H9 (cell line): Measurements from ENCODE around the gene WDR7. TPM values are rescaled to one million over a fixed set of nuclear protein-coding genes. Genes with fewer than 3 reads are reported as not detected.

ENCODE experiments used
- DNase-seq: peaks from one replicate; pipeline ENCODE4 v3.0.0-alpha.2; 2017
- H2AFZ ChIP-seq: one replicate; pipeline ENCODE4 v1.6.1; 2013; ENCODE audit warnings: mild to moderate bottlenecking, low read length, control low read depth, moderate library complexity
- H2AK5ac ChIP-seq: 2 replicates; pipeline ENCODE4 v1.6.1; 2013; ENCODE audit warnings: low read length, control low read depth, mixed read lengths; ENCODE audit not compliant: insufficient read length
- H2BK120ac ChIP-seq: one replicate; pipeline ENCODE4 v1.6.1; 2013; ENCODE audit warnings: low read depth, mild to moderate bottlenecking, low read length, control low read depth, inconsistent platforms; ENCODE audit not compliant: poor library complexity, severe bottlenecking
- H2BK12ac ChIP-seq: 2 replicates; pipeline ENCODE4 v1.6.1; 2013; ENCODE audit warnings: low read length, control low read depth, mixed read lengths, low read depth; ENCODE audit not compliant: insufficient read length
- H2BK15ac ChIP-seq: 2 replicates; pipeline ENCODE4 v1.6.1; 2013; ENCODE audit warnings: low read depth, low read length, control low read depth
- H2BK20ac ChIP-seq: one replicate; pipeline ENCODE4 v1.6.1; 2013; ENCODE audit warnings: low read depth, mild to moderate bottlenecking, low read length, control low read depth, inconsistent platforms; ENCODE audit not compliant: poor library complexity, severe bottlenecking
- H2BK5ac ChIP-seq: 2 replicates; pipeline ENCODE4 v1.6.1; 2013; ENCODE audit warnings: low read length, control low read depth, mixed read lengths; ENCODE audit not compliant: insufficient read length
- H3K14ac ChIP-seq: 2 replicates; pipeline ENCODE4 v1.6.1; 2013; ENCODE audit warnings: low read length, control low read depth; ENCODE audit not compliant: insufficient read depth
- H3K18ac ChIP-seq: 2 replicates; pipeline ENCODE4 v1.6.1; 2013; ENCODE audit warnings: low read depth, mild to moderate bottlenecking, mixed read lengths, low read length, control low read depth; ENCODE audit not compliant: insufficient read length
- H3K23ac ChIP-seq: 2 replicates; pipeline ENCODE4 v1.6.1; 2013; ENCODE audit warnings: low read length, control low read depth, mixed read lengths, low read depth; ENCODE audit not compliant: insufficient read length
- H3K23me2 ChIP-seq: 2 replicates; pipeline ENCODE4 v1.6.1; 2013; ENCODE audit warnings: low read depth, mild to moderate bottlenecking, mixed read lengths, low read length, control low read depth; ENCODE audit not compliant: insufficient read length, poor library complexity, severe bottlenecking
- H3K27ac ChIP-seq: 2 replicates; pipeline ENCODE4 v1.5.1; 2013; ENCODE audit warnings: low read length, control low read depth, mixed read lengths, low read depth; ENCODE audit not compliant: insufficient read length
- H3K27me3 ChIP-seq: 2 replicates; pipeline ENCODE4 v1.6.1; 2013; ENCODE audit warnings: low read length, control low read depth, inconsistent platforms; ENCODE audit not compliant: insufficient read depth
- H3K4ac ChIP-seq: 2 replicates; pipeline ENCODE4 v1.6.1; 2013; ENCODE audit warnings: low read depth, mild to moderate bottlenecking, control low read depth, inconsistent platforms, low read length, moderate library complexity
- H3K4me1 ChIP-seq: 2 replicates; pipeline ENCODE4 v1.6.1; 2013; ENCODE audit warnings: low read length, control low read depth, inconsistent platforms; ENCODE audit not compliant: insufficient read depth
- H3K4me2 ChIP-seq: 2 replicates; pipeline ENCODE4 v1.6.1; 2013; ENCODE audit warnings: low read length, control low read depth, mixed read lengths; ENCODE audit not compliant: insufficient read length, insufficient read depth
- H3K56ac ChIP-seq: 2 replicates; pipeline ENCODE4 v1.6.1; 2013; ENCODE audit warnings: low read depth, mild to moderate bottlenecking, mixed read lengths, low read length, control low read depth; ENCODE audit not compliant: insufficient read length
- H3K79me1 ChIP-seq: 2 replicates; pipeline ENCODE4 v1.6.1; 2013; ENCODE audit warnings: low read depth, mild to moderate bottlenecking, moderate library complexity, low read length, control low read depth, inconsistent platforms; ENCODE audit not compliant: insufficient read depth, poor library complexity, severe bottlenecking
- H3K79me2 ChIP-seq: 2 replicates; pipeline ENCODE4 v1.6.1; 2013; ENCODE audit warnings: low read length, control low read depth, inconsistent platforms; ENCODE audit not compliant: insufficient read depth
- H3K9ac ChIP-seq: 2 replicates; pipeline ENCODE4 v1.6.1; 2013; ENCODE audit warnings: low read length, control low read depth, mixed read lengths; ENCODE audit not compliant: insufficient read length; ENCODE audit errors: extremely low read depth
- H3K9me3 ChIP-seq: one replicate; pipeline ENCODE4 v1.6.1; 2013; ENCODE audit warnings: low read depth, low read length, inconsistent platforms; ENCODE audit not compliant: control insufficient read depth
- H3T11ph ChIP-seq: one replicate; pipeline ENCODE4 v1.6.1; 2013; ENCODE audit warnings: mild to moderate bottlenecking, low read length, control low read depth, inconsistent platforms
- H4K20me1 ChIP-seq: one replicate; pipeline ENCODE4 v1.6.1; 2013; ENCODE audit not compliant: control insufficient read depth, insufficient read length, insufficient read depth
- H4K5ac ChIP-seq: 2 replicates; pipeline ENCODE4 v1.6.1; 2013; ENCODE audit warnings: low read depth, mild to moderate bottlenecking, mixed read lengths, low read length, control low read depth; ENCODE audit not compliant: insufficient read length
- H4K8ac ChIP-seq: replicated peaks from 2 replicates; pipeline ENCODE4 v1.6.1; 2013; ENCODE audit warnings: low read length, control low read depth, mixed read lengths, low read depth; ENCODE audit not compliant: insufficient read length
- H4K91ac ChIP-seq: 2 replicates; pipeline ENCODE4 v1.6.1; 2013; ENCODE audit warnings: low read depth, mild to moderate bottlenecking, moderate library complexity, mixed read lengths, low read length, control low read depth; ENCODE audit not compliant: insufficient read length
- H3K27ac Mint-ChIP-seq, 3 experiments: 2 replicates in 2 of 3; 3 replicates in 1 of 3; pipeline ENCODE4 v1.8.0; 2020 to 2021; ENCODE audit warnings: mixed read lengths in 3 of 3, mild to moderate bottlenecking in 1 of 3, moderate library complexity in 1 of 3
- H3K27me3 Mint-ChIP-seq: 2 replicates; pipeline ENCODE4 v1.8.0; 2021; ENCODE audit warnings: low read depth, mild to moderate bottlenecking, moderate library complexity, mixed read lengths
- H3K36me3 Mint-ChIP-seq, 3 experiments: 2 replicates in 2 of 3; 3 replicates in 1 of 3; pipeline ENCODE4 v1.8.0; 2020 to 2021; ENCODE audit warnings: low read depth in 3 of 3, mixed read lengths in 3 of 3; ENCODE audit not compliant: insufficient read depth in 1 of 3
- H3K4me1 Mint-ChIP-seq, 2 experiments: 2 replicates each; pipeline ENCODE4 v1.8.0; 2020; ENCODE audit warnings: mixed read lengths in 2 of 2
- H3K4me3 Mint-ChIP-seq, 2 experiments: 2 replicates in 1 of 2; 3 replicates in 1 of 2; pipeline ENCODE4 v1.8.0; 2020 to 2021; ENCODE audit warnings: mild to moderate bottlenecking in 2 of 2, mixed read lengths in 2 of 2, moderate library complexity in 1 of 2
- H3K9me3 Mint-ChIP-seq, 2 experiments: 2 replicates in 1 of 2; 3 replicates in 1 of 2; pipeline ENCODE4 v1.8.0; 2020; ENCODE audit warnings: mild to moderate bottlenecking in 2 of 2, mixed read lengths in 2 of 2, moderate library complexity in 1 of 2
- WGBS: extraction: QIAGEN DNeasy Blood & Tissue Kit; methylation state at CpG from one replicate; pipeline ENCODE4 v1.1.7; 2013; ENCODE audit warnings: missing lambda C conversion rate, low lambda C conversion rate, mixed read lengths; ENCODE audit not compliant: insufficient read length; ENCODE audit errors: extremely low coverage; 5-methylcytosine and 5-hydroxymethylcytosine counted together
- total RNA-seq: library from RNA; stranded (reverse); gene quantifications from 2 replicates; pipeline ENCODE4 v1.2.1, GENCODE V29; 2021
- TF ChIP-seq, protein P1 (sequence below): fragments of 200-600 bp; sonication (generic); conservative IDR thresholded peaks from 3 replicates; pipeline ENCODE4 v1.8.0; 2021; ENCODE audit warnings: antibody characterized with exemption, mild to moderate bottlenecking

WDR7 gene
- total RNA-seq, 1 experiment from 2014 or later: 14.8 TPM

- Histone ChIP-seq H2BK15ac (no peak overlapping the region), H2AK5ac (no peak overlapping the region)
Observed at GRCh38 chr18:56825878-56826277, 174.7 kb downstream of the WDR7 start.

More at GRCh38 chr18:56825878-56826277, 174.7 kb downstream of the WDR7 start:
- no peaks in the 10 kb centered on the region for H3K27me3 Mint-ChIP-seq
- Histone ChIP-seq H3K4me2 (no peak overlapping the region), H3K9me3 (no peaks in the 10 kb centered on the region), H3K9ac (no peak overlapping the region), H3K56ac (no peak overlapping the region), H4K20me1 (no peaks in the 10 kb centered on the region), H2AFZ (no peak overlapping the region), H4K5ac (no peak overlapping the region), H3K23me2 (no peaks in the 10 kb centered on the region), H2BK120ac (no peak overlapping the region), H3K27ac (no peak overlapping the region), H3K23ac (no peak overlapping the region), H3K14ac (no peak overlapping the region), H3K4me1 (no peaks in the 10 kb centered on the region), H2BK20ac (no peak overlapping the region), H4K8ac (no peak overlapping the region), H3T11ph (no peak overlapping the region), H4K91ac (no peak overlapping the region), H3K79me1 (no peaks in the 10 kb centered on the region), H3K79me2 (no peaks in the 10 kb centered on the region), H3K27me3 (no peaks in the 10 kb centered on the region), H2BK5ac (no peak overlapping the region), H2BK12ac (no peak overlapping the region), H3K4ac (no peak overlapping the region), H3K18ac (no peak overlapping the region)
- no peaks in the 10 kb centered on the region for H3K4me1 Mint-ChIP-seq
- no peak overlapping the region for H3K27ac Mint-ChIP-seq
- H3K36me3 Mint-ChIP-seq: no peaks in the 10 kb centered on the region
- TF ChIP-seq, protein P1, sequence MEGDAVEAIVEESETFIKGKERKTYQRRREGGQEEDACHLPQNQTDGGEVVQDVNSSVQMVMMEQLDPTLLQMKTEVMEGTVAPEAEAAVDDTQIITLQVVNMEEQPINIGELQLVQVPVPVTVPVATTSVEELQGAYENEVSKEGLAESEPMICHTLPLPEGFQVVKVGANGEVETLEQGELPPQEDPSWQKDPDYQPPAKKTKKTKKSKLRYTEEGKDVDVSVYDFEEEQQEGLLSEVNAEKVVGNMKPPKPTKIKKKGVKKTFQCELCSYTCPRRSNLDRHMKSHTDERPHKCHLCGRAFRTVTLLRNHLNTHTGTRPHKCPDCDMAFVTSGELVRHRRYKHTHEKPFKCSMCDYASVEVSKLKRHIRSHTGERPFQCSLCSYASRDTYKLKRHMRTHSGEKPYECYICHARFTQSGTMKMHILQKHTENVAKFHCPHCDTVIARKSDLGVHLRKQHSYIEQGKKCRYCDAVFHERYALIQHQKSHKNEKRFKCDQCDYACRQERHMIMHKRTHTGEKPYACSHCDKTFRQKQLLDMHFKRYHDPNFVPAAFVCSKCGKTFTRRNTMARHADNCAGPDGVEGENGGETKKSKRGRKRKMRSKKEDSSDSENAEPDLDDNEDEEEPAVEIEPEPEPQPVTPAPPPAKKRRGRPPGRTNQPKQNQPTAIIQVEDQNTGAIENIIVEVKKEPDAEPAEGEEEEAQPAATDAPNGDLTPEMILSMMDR: no peak
- no peak overlapping the region for H3K4me3 Mint-ChIP-seq
- H3K9me3 Mint-ChIP-seq: peaks cover 0 to 6% of the 10 kb centered on the region in 2 experiments; a peak in 1 of 5 replicates
- no peak for DNase-seq
- WGBS: no CpG with 5 or more reads among the region's 2 CpGs
